CD14-positive monocyte (primary cell): ENCODE measurements around the gene LRRC1. TPM values are rescaled to one million over a fixed set of nuclear protein-coding genes. Genes with fewer than 3 reads are reported as not detected.

Experiments used
- DNase-seq, 3 donors: peaks; one replicate each; pipeline ENCODE4 v3.0.0-alpha.2; 2011 to 2022
- H2AFZ ChIP-seq: 2 replicates; pipeline ENCODE4 v1.6.0; 2012; ENCODE audit warnings: mild to moderate bottlenecking, low read depth, low read length, inconsistent platforms; ENCODE audit not compliant: insufficient read depth, poor library complexity, severe bottlenecking
- H3K27ac ChIP-seq, 2 donors: 1 replicate in 1 of 2; 2 replicates in 1 of 2; pipeline ENCODE4 v1.5.1; 2012 to 2013; ENCODE audit warnings: low read length in 2 of 2, control low read depth in 1 of 2, inconsistent platforms in 1 of 2, low read depth in 1 of 2, mild to moderate bottlenecking in 1 of 2
- H3K27me3 ChIP-seq, 2 donors: one replicate each; pipeline versions ENCODE4 v1.6.0 to v1.6.1; 2011 to 2013; ENCODE audit warnings: low read length in 2 of 2; ENCODE audit not compliant: control insufficient read depth in 2 of 2, insufficient read depth in 2 of 2
- H3K36me3 ChIP-seq, 2 donors: replicated peaks in 1 of 2; 1 replicate in 1 of 2; 2 replicates in 1 of 2; pipeline versions ENCODE4 v1.5.1 to v1.6.1; 2012 to 2013; ENCODE audit warnings: low read length in 2 of 2, control low read depth in 1 of 2, inconsistent platforms in 1 of 2, mild to moderate bottlenecking in 1 of 2; ENCODE audit not compliant: insufficient read depth in 2 of 2, control insufficient read depth in 1 of 2
- H3K4me1 ChIP-seq, 2 donors: 1 replicate in 1 of 2; 2 replicates in 1 of 2; pipeline versions ENCODE4 v1.5.1 to v1.6.1; 2012 to 2013; ENCODE audit warnings: low read length in 2 of 2, control low read depth in 1 of 2, inconsistent platforms in 1 of 2, mild to moderate bottlenecking in 1 of 2, moderate library complexity in 1 of 2; ENCODE audit not compliant: insufficient read depth in 2 of 2, control insufficient read depth in 1 of 2
- H3K4me2 ChIP-seq: replicated peaks from 2 replicates; pipeline ENCODE3; 2012; ENCODE audit warnings: low read length, moderate library complexity, mild to moderate bottlenecking; ENCODE audit not compliant: poor library complexity, severe bottlenecking; ENCODE audit errors: extremely low read depth
- H3K4me3 ChIP-seq, 3 experiments: fragments of 200-600 bp in 1 of 3; sonication (generic) in 1 of 3; replicated peaks in 1 of 3; 1 replicate in 2 of 3; 2 replicates in 1 of 3; pipeline ENCODE4 v1.5.1; 2011 to 2013; ENCODE audit warnings: low read length in 3 of 3, mild to moderate bottlenecking in 3 of 3, control low read depth in 2 of 3, low read depth in 2 of 3, inconsistent platforms in 1 of 3, moderate library complexity in 1 of 3
- H3K79me2 ChIP-seq: 2 replicates; pipeline ENCODE4 v1.6.0; 2012; ENCODE audit warnings: mild to moderate bottlenecking, control low read depth, inconsistent platforms, low read length, moderate library complexity; ENCODE audit not compliant: insufficient read depth
- H3K9ac ChIP-seq: 2 replicates; pipeline ENCODE4 v1.6.0; 2017; ENCODE audit warnings: low read length, mild to moderate bottlenecking; ENCODE audit not compliant: insufficient read depth, poor library complexity, severe bottlenecking
- H3K9me3 ChIP-seq, 2 donors: replicated peaks in 1 of 2; 1 replicate in 1 of 2; 2 replicates in 1 of 2; pipeline versions ENCODE4 v1.5.1 to v1.6.1; 2012 to 2013; ENCODE audit warnings: low read length in 2 of 2, control low read depth in 1 of 2; ENCODE audit not compliant: control insufficient read depth in 1 of 2, insufficient read depth in 1 of 2
- H4K20me1 ChIP-seq: 2 replicates; pipeline ENCODE4 v1.6.0; 2012; ENCODE audit warnings: mild to moderate bottlenecking, low read length, control low read depth, moderate library complexity; ENCODE audit not compliant: insufficient read depth
- H3K27ac Mint-ChIP-seq, 7 donors: one replicate each; pipeline ENCODE4 v1.8.0; 2020; ENCODE audit warnings: mild to moderate bottlenecking in 7 of 7, mixed read lengths in 7 of 7, moderate library complexity in 6 of 7, inconsistent platforms in 2 of 7
- H3K27me3 Mint-ChIP-seq, 3 donors: one replicate each; pipeline ENCODE4 v1.8.0; 2021 to 2022; ENCODE audit warnings: low read depth in 3 of 3, mild to moderate bottlenecking in 3 of 3, mixed read lengths in 3 of 3, moderate library complexity in 3 of 3, inconsistent platforms in 1 of 3
- H3K36me3 Mint-ChIP-seq, 2 donors: one replicate each; pipeline ENCODE4 v1.8.0; 2020; ENCODE audit warnings: mixed read lengths in 2 of 2, inconsistent platforms in 1 of 2, mild to moderate bottlenecking in 1 of 2
- H3K4me1 Mint-ChIP-seq: one replicate; pipeline ENCODE4 v1.8.0; 2020; ENCODE audit warnings: mild to moderate bottlenecking, mixed read lengths
- H3K4me3 Mint-ChIP-seq, 2 donors: one replicate each; pipeline ENCODE4 v1.8.0; 2020; ENCODE audit warnings: mild to moderate bottlenecking in 2 of 2, mixed read lengths in 2 of 2, moderate library complexity in 1 of 2
- H3K9me3 Mint-ChIP-seq, 7 donors: one replicate each; pipeline ENCODE4 v1.8.0; 2020 to 2022; ENCODE audit warnings: mixed read lengths in 7 of 7, mild to moderate bottlenecking in 6 of 7, moderate library complexity in 6 of 7, inconsistent platforms in 2 of 7
- CTCF ChIP-seq: fragments of 200-600 bp; IDR thresholded peaks from one replicate; pipeline ENCODE4 v1.8.0; 2022; ENCODE audit warnings: antibody characterized with exemption, mild to moderate bottlenecking
- WGBS: methylation state at CpG from one replicate; pipeline ENCODE4 v1.1.5; 2013; ENCODE audit warnings: missing lambda C conversion rate; ENCODE audit not compliant: insufficient coverage; 5-methylcytosine and 5-hydroxymethylcytosine counted together
- intact Hi-C, 2 donors: fragments of 100-400 bp; cut with micrococcal nuclease; formaldehyde crosslinking; loops; one replicate each; pipeline versions ENCODE4 v1.15.0 to v1.15.1; 2023
- polyA plus RNA-seq, 3 donors: library from polyadenylated mRNA; depleted of rRNA in 1 of 3; unstranded in 2 of 3; stranded (reverse) in 1 of 3; fragments of 300-500 nt in 2 of 3; fragments of >200 nt in 1 of 3; fragmentation: Illumina TruSeq in 2 of 3; gene quantifications; 1 replicate in 2 of 3; 2 replicates in 1 of 3; pipeline ENCODE4 v1.2.3, GENCODE V29; 2012 to 2021

LRRC1 gene
- polyA plus RNA-seq, 3 donors = 0.18 to 1.6 (median 0.92) TPM

- Mint-ChIP-seq H3K4me1 (no peaks in the 10 kb centered on the region), H3K4me3 (no peak overlapping the region), H3K9me3 (peaks cover 0 to 3% (median 0%) of the 10 kb centered on the region in 7 donors), H3K27me3 (no peaks in the 10 kb centered on the region), H3K27ac (no peak overlapping the region), H3K36me3 (no peaks in the 10 kb centered on the region)
- no peaks in the 10 kb centered on the region for H4K20me1 ChIP-seq
- H3K36me3 ChIP-seq = no peaks in the 10 kb centered on the region
- no peak overlapping the region for H3K4me2 ChIP-seq
- no peaks in the 10 kb centered on the region for H3K9me3 ChIP-seq
- H3K9ac ChIP-seq = no peak overlapping the region
- H3K79me2 ChIP-seq = no peaks in the 10 kb centered on the region
- no peak for DNase-seq
- TF ChIP-seq CTCF = no peak
- no peak overlapping the region for H3K4me3 ChIP-seq
- H3K27me3 ChIP-seq = no peaks in the 10 kb centered on the region
- H2AFZ ChIP-seq = no peak overlapping the region
- no peaks in the 10 kb centered on the region for H3K4me1 ChIP-seq
- 92% methylated on average over 3 of the region's 7 CpGs for WGBS
- H3K27ac ChIP-seq = no peak overlapping the region
- intact Hi-C loops = no loop called here
Measured at GRCh38 chr6:53862662-53863462, 68.1 kb downstream of the LRRC1 start.

GRCh38 chr6:53864781-53865180 is 70.0 kb downstream of the LRRC1 start:
- no peak overlapping the region for H3K9ac ChIP-seq
- H2AFZ ChIP-seq = no peak overlapping the region
- no peaks in the 10 kb centered on the region for H3K4me1 ChIP-seq
- H3K9me3 ChIP-seq = no peaks in the 10 kb centered on the region
- 100% methylated on average over 3 of the region's 5 CpGs for WGBS
- no peaks in the 10 kb centered on the region for H3K36me3 ChIP-seq
- no peaks in the 10 kb centered on the region for H3K4me1 Mint-ChIP-seq
- H3K4me2 ChIP-seq = no peak overlapping the region
- TF ChIP-seq CTCF = no peak
- H3K79me2 ChIP-seq = no peaks in the 10 kb centered on the region
- no peaks in the 10 kb centered on the region for H4K20me1 ChIP-seq
- H3K27ac Mint-ChIP-seq = no peak overlapping the region
- no peaks in the 10 kb centered on the region for H3K36me3 Mint-ChIP-seq
- no peak overlapping the region for H3K27ac ChIP-seq
- no peak overlapping the region for H3K4me3 Mint-ChIP-seq
- intact Hi-C loops = no loop called here
- no peaks in the 10 kb centered on the region for H3K27me3 Mint-ChIP-seq
- H3K27me3 ChIP-seq = no peaks in the 10 kb centered on the region
- H3K4me3 ChIP-seq = no peak overlapping the region
- no peak for DNase-seq
- peaks cover 0 to 3% (median 0%) of the 10 kb centered on the region in 7 donors for H3K9me3 Mint-ChIP-seq
